ENCODE measurements around the gene TNKS1BP1. TPM values are rescaled to one million over a fixed set of nuclear protein-coding genes. Genes with fewer than 3 reads are reported as not detected.

Gene TNKS1BP1
- total and polyA plus RNA-seq, 7 donors: 26.4 to 133 (median 43.8) TPM

- no peak for DNase-seq
- Histone ChIP-seq H3K36me3 (peaks cover 9 to 23% (median 15%) of the 10 kb centered on the region in 4 donors), H3K4me1 (peaks cover 0 to 52% (median 46%) of the 10 kb centered on the region in 4 donors), H3K4me3 (no peak overlapping the region), H3K27ac (no peak overlapping the region), H3K9me3 (no peaks in the 10 kb centered on the region), H3K27me3 (no peaks in the 10 kb centered on the region)
- intact Hi-C loops (cut with DNase I): no loop called here
- TF ChIP-seq CTCF (IDR thresholded peaks at IDR 0.05): no peak
- no peak for TF ChIP-seq POLR2A (IDR thresholded peaks at IDR 0.05)
- no peak for TF ChIP-seq EP300 (IDR thresholded peaks at IDR 0.05)
- TF ChIP-seq POLR2AphosphoS5 (IDR thresholded peaks at IDR 0.05): no peak
- 65 to 69% methylated on average over 9 of the region's 9 CpGs for WGBS, 2 donors
Observed at GRCh38 chr11:57306940-57307565, 17.7 kb downstream of the TNKS1BP1 start.

- 85 to 88% methylated on average over 15 of the region's 15 CpGs for WGBS, 2 donors
- peaks cover 16 to 31% (median 22%) of the 10 kb centered on the region in 4 donors for H3K36me3 ChIP-seq
- intact Hi-C loops (cut with DNase I): no loop called here
Observed at GRCh38 chr11:57306161-57306876, 18.4 kb downstream of the TNKS1BP1 start.

GRCh38 chr11:57305523-57305922, 19.2 kb downstream of the TNKS1BP1 start:
- H3K27me3 ChIP-seq: no peaks in the 10 kb centered on the region
- intact Hi-C loops (cut with DNase I): no loop called here
- H3K4me1 ChIP-seq: peaks cover 0 to 37% (median 31%) of the 10 kb centered on the region in 4 donors
- DNase-seq: peak; percentile 58
- H3K4me3 ChIP-seq: no peak overlapping the region
- peaks cover 24 to 38% (median 30%) of the 10 kb centered on the region in 4 donors for H3K36me3 ChIP-seq
- WGBS, 2 donors: 85 to 92% methylated on average over 8 of the region's 8 CpGs
- no peaks in the 10 kb centered on the region for H3K9me3 ChIP-seq
- no peak for TF ChIP-seq EP300 (IDR thresholded peaks at IDR 0.05)
- no peak for TF ChIP-seq POLR2AphosphoS5 (IDR thresholded peaks at IDR 0.05)
- no peak for TF ChIP-seq CTCF (IDR thresholded peaks at IDR 0.05)
- TF ChIP-seq POLR2A (IDR thresholded peaks at IDR 0.05): no peak
- no peak overlapping the region for H3K27ac ChIP-seq

More at GRCh38 chr11:57306161-57306876, 18.4 kb downstream of the TNKS1BP1 start:
- H3K27me3 ChIP-seq: no peaks in the 10 kb centered on the region
- DNase-seq: peak; percentile 55
- no peak for TF ChIP-seq EP300 (IDR thresholded peaks at IDR 0.05)
- no peak for TF ChIP-seq POLR2AphosphoS5 (IDR thresholded peaks at IDR 0.05)
- no peak for TF ChIP-seq POLR2A (IDR thresholded peaks at IDR 0.05)
- TF ChIP-seq CTCF (IDR thresholded peaks at IDR 0.05): no peak
- H3K4me1 ChIP-seq: peaks cover 0 to 45% (median 39%) of the 10 kb centered on the region in 4 donors
- no peaks in the 10 kb centered on the region for H3K9me3 ChIP-seq
- H3K4me3 ChIP-seq: no peak overlapping the region
- no peak overlapping the region for H3K27ac ChIP-seq

- H3K27me3 ChIP-seq: no peaks in the 10 kb centered on the region
- intact Hi-C loops (cut with DNase I): no loop called here
- TF ChIP-seq POLR2A (IDR thresholded peaks at IDR 0.05) (no peak), EP300 (IDR thresholded peaks at IDR 0.05) (no peak), POLR2AphosphoS5 (IDR thresholded peaks at IDR 0.05) (no peak), CTCF (IDR thresholded peaks at IDR 0.05) (no peak)
- peaks cover 35 to 44% (median 38%) of the 10 kb centered on the region in 4 donors for H3K36me3 ChIP-seq
- peaks cover 1 to 9% (median 6%) of the 10 kb centered on the region in 4 donors for H3K9me3 ChIP-seq
- H3K4me3 ChIP-seq: no peak overlapping the region
- 78 to 90% methylated on average over 8 of the region's 8 CpGs for WGBS, 2 donors
- H3K4me1 ChIP-seq: peaks cover 0 to 32% (median 19%) of the 10 kb centered on the region in 4 donors
- peak; percentile 67 for DNase-seq
- H3K27ac ChIP-seq: peak overlapping the region in 1 of 4 donors; percentile 41
Observed at GRCh38 chr11:57303990-57304579, 20.7 kb downstream of the TNKS1BP1 start.
